GM12875 (cell line): ENCODE results near the gene COL8A2.
"Not testable (repeated sequence)": the region's sequence is repeated elsewhere in the genome, so short reads cannot be mapped to it uniquely, and the experiment has no call there.

ENCODE experiments used
- H3K4me3 ChIP-seq: one replicate; pipeline ENCODE4 v1.5.1; 2011; ENCODE audit warnings: low read depth, low read length, control low read depth
- CTCF ChIP-seq: IDR thresholded peaks from 2 replicates; pipeline ENCODE4 v1.5.1; 2011; ENCODE audit warnings: low read depth, mild to moderate bottlenecking, control low read depth, inconsistent platforms, low read length, moderate library complexity, borderline replicate concordance; ENCODE audit not compliant: insufficient read depth

Gene COL8A2

DNA sequence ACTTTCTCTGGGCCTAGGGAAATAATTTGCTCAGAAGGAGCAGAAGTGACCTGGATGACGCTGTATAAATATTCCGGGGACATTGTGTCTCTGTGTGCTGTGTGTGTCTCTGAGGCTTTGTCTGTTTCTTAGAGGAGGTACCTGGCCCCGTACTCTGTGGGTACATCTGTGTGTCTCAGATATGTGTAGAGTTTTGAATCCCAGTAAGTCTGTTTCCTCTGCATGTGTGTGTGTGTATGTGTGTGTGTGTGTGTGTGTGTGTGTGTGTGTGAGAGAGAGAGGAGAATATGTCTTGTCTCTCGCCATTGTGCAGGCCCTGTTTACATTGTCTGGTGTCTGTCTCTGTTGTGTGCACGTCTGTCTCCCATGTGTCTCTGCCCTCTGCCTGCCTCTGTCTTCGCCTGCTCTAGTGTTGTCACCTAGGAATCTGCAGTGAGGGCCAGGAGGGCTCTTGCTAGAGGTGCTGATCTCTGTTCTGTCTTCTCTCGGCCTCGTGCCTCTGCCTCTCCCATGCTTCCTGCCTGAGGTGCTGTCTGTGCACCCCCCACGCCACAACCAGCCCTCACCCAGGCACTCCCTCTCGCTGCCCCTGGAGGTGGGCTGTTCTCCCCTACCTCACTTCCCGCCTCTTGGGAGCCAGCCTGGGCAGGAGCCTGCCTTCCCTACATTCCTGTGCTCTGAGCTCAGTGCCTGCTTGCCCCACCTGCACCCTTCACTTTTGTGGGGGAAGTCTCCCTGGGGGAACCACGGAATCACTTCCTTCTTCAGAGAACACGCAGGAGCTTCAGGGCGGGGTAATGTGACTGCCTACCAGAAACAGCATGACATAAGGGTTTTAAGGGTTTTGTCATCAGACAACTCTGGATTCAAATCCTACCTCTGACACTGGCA, 36.9 kb upstream of the COL8A2 start:
- H3K4me3 ChIP-seq = peak overlapping the region; percentile 76
- no peak for TF ChIP-seq CTCF

- H3K4me3 ChIP-seq = peak overlapping the region; percentile 76
- peak; percentile 18; the same call in 1 of the 2 replicates for TF ChIP-seq CTCF
Observed at GRCh38 chr1:36160949-36161485, 36.0 kb upstream of the COL8A2 start.

DNA sequence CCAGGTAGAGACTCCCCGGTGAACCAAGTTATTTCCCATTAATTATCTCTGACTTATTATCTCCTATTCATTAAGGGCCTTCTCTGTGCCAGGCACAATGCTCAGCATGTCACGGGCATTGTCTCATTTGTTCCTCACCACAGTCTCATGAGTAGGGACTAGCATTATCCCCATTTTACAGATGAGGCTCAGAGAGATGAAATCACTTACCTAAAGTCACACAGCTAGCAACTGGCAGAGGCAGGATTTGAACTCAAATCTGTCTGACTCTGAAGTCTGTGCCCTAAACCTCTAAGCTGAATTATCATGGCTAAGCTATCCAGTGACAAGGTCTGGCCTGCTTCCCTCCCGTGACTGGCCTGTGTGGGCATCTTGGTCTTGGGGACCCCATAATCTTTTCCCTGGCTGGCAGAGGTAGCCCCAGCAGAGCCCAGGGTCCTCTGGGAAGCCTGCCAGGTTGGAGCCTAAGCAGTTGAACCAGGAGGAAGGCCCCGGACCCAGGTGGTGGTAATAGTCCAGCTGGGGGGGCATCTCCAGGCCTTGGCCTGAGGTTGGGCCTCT, 35.4 kb upstream of the COL8A2 start:
- H3K4me3 ChIP-seq = peak overlapping the region; percentile 76
- TF ChIP-seq CTCF = no peak

DNA sequence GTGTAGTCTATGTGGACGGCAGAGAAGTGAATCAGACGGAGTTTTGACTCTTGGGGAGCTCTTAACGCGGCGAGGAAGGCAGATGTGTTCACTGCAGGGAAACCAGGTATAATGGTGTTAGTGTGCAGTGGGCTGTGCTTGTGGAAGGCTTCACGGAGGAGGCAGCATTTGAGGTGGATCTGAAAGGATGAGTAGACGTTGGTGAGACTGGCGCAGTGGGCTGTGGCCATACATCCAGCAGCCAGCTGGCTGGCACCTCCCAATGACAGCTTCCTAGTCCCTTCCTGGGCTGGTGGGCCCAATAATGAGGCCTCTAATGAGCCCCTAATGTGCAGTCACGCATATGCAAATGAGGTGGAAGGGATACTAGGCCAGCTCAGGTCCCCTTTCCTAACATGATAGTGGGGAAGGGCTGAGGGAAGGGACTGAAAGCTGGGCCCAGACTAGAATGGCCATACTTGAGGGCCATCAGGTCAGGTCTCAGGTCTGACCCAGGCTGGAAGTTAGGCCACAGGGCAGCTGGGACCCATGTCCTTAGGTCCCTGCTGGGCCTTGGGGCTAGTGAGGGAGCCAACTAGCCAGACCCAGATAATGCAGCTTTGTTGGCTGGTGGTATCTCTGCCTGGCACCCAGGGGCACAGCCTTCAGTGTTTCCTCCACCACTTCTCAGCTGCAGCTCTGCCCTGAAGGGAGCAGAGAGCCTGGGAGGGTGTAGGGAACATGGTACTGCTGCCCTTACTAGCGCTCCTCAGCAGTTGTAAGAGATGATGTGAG, 34.8 kb upstream of the COL8A2 start:
- no peak for TF ChIP-seq CTCF
- no peak overlapping the region for H3K4me3 ChIP-seq

DNA sequence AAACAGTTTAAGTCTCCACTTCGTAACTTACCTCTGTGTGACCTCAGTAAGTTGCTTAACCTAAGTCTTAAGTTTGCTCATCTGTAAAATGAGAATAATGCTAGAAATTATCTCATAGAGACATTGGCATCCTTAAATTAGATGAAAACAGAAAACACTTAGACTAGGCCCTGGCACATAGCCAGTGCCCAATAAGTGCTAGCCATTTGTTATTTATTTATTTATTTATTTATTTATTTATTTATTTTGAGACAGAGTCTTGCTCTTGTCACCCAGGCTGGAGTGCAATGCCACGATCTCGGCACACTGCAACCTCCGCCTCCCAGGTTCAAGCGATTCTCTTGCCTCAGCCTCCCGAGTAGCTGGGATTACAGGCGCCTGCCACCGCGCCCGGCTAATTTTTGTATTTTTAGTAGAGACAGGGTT, 33.8 kb upstream of the COL8A2 start:
- not testable (repeated sequence) for H3K4me3 ChIP-seq

GRCh38 chr1:36157973-36158826, 33.2 kb upstream of the COL8A2 start:
- no peak for TF ChIP-seq CTCF
- H3K4me3 ChIP-seq = peak overlapping the region; percentile 76
